HG03039 (cell line): ENCODE data around the gene POLR3GL.

ENCODE experiments used
- ATAC-seq: cut with Tn5 transposase; IDR thresholded peaks from one replicate; pipeline ENCODE4 v1.9.1; 2021; ENCODE audit warnings: mild to moderate bottlenecking, moderate library complexity; ENCODE audit not compliant: unreplicated experiment

The POLR3GL gene

GRCh38 chr1:145972580-145972979, 8.1 kb downstream of the POLR3GL start:
- ATAC-seq: no peak

DNA sequence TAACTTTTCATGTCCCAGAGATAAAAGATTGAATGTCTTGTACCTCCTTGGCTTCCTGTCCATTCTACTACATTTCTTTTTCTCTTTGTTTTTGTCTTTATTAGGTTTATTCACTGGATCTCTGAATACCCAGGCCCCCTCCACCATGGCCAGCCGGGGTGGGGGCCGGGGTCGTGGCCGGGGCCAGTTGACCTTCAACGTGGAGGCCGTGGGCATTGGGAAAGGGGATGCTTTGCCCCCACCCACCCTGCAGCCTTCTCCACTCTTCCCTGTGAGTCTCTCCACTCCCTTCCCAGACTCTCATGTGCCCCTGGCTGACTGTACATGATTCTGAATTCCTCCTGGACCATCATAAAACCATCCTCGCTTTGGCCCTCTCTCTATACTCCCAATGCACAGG, 10.2 kb downstream of the POLR3GL start:
- no peak for ATAC-seq

GRCh38 chr1:145975216-145975615, 10.7 kb downstream of the POLR3GL start:
- no peak for ATAC-seq

DNA sequence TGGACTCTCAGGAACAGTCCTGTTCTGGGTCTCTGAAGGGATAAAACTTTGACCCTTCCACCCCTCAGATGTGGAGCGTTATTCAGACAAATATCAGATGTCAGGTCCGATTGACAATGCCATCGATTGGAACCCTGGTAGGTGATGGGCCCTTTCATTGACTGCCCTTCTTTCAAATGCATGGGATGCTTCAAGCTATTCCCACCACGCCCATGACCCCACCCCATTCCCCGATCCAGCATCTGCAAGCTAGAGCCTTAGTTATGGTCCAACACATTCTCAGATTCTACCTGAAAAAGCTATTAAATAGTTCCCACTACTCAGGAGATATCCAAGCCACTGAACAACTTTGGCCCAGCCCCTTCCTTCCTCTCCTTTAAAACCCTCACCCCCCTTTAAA, 12.5 kb downstream of the POLR3GL start:
- no peak for ATAC-seq

- ATAC-seq: no peak
These were observed 13.3 kb downstream of the POLR3GL start for GRCh38 chr1:145977486-145978470.

DNA sequence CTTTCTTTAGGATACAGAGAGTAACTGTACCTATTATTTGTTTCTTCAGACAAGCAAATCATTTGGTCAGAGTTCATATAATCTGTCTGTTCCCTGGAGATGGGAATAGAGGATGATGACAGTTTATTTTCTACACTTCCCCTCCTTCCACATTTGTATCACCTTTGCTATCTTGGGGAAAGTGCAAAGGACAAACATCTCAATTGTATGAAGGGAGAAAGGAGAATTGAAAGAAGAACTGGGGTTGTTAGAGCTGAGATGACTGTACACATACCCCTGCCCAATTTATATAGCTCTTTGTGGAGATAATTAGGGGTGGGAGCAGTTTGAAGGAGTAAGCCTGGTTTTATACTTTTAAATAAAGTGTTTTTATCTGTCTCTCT, 14.0 kb downstream of the POLR3GL start:
- no peak for ATAC-seq

- ATAC-seq: peak; percentile 78
These were observed 14.6 kb downstream of the POLR3GL start for GRCh38 chr1:145978854-145979745.

DNA sequence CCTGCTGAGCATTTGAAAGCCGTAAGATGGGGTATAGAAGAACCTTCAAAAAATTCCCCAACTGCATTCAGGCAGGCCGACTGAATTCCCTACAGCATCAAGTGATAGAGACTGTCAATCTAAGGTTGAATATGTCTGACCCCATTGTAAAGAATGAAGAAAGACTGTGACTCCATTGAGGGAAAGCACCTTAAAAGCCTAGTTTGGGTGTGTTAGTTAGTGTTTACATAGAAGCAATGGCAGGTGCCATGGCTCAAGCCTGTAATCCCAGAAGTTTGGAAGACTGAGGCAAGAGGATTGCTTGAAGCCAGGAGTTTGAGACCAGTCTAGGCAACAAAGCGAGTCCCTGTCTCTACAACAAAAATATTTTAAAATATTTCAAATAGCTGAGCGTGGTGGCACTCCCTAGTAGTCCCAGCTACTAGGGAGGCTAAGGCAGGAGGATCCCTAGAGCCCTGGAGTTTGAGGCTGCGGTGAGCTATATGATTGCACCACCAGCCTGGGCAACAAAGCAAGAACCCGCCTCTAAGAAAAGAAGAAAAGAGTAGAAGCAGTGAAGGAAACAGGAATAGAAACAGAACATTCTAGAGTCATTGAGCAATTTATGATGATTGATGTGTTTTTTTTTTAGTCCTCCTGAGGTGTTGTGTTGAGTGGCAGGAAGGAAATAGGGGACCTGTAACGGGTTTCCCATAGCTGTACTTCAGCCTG, 15.4 kb downstream of the POLR3GL start:
- ATAC-seq: no peak

DNA sequence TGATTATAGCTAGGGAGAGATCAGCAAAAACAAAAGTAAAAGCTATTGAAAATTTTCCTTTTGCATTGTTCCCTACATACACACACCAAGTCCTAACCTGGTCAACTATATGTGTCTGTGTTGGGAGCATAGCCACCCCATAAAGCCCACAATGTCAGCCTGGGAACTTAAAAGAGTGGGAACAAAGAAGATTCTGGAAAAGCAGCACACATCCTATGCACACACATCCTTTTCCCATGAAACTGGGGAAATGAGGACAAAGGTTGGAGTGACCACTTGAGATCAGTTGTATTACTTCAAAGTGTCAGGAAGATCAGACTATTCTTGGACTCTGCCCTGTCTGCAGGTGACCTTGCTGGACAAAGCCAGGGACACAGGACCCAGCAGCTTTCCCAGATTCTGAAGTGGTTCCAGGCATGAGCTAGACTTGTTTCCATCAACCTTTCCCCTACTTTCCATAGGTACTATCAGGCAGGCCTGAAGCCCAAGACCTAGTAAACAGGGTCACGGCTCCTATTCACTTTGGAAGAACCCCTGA, 16.0 kb downstream of the POLR3GL start:
- no peak for ATAC-seq

- no peak for ATAC-seq
These were observed 17.7 kb downstream of the POLR3GL start for GRCh38 chr1:145982010-145982723.

GRCh38 chr1:145983206-145983675, 18.8 kb downstream of the POLR3GL start:
- ATAC-seq: no peak

GRCh38 chr1:145983960-145984830, 19.7 kb downstream of the POLR3GL start:
- no peak for ATAC-seq

- no peak for ATAC-seq
These were observed 20.6 kb downstream of the POLR3GL start for GRCh38 chr1:145985129-145985501.

GRCh38 chr1:145985502-145986439, 21.3 kb downstream of the POLR3GL start:
- ATAC-seq: no peak

DNA sequence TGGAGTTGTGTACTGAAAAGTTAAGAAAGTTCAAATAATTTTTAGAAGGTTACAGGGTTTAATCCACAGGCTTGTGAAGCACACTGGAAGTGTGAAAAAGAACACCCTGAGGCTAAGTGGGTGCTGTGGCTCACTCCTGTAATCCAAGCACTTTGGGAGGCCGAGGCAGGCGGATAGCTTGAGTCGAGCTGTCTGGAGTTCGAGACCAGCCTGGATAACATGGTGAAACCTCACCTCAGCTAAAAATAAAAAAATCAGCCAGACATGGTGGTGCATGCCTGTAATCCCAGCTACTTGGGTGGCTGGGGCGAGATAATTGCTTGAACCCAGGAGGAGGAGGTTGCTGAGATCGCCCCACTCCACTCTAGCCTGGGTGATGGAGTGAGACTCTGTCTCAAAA, 22.1 kb downstream of the POLR3GL start:
- no peak for ATAC-seq

DNA sequence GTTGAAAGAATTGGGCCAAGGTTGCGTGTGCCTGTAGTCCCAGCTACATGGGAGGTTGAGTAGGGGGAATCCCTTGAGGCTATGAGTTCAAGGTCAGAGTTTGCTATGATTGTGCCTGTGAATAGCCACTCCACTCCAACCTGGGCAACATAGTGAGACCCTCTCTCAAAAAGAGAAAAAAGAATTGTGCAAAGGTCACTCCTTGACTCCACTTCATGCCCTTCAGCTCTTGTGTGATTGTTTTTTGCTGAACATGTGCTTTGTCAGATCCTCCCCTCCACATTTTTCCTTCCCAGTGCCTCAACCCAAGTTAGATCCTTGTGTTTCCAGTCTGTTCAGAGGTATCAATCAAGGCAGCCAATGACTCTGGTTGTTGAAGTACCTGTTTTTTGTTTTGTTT, 23.4 kb downstream of the POLR3GL start:
- no peak for ATAC-seq

GRCh38 chr1:145988773-145989172, 24.3 kb downstream of the POLR3GL start:
- ATAC-seq: no peak

DNA sequence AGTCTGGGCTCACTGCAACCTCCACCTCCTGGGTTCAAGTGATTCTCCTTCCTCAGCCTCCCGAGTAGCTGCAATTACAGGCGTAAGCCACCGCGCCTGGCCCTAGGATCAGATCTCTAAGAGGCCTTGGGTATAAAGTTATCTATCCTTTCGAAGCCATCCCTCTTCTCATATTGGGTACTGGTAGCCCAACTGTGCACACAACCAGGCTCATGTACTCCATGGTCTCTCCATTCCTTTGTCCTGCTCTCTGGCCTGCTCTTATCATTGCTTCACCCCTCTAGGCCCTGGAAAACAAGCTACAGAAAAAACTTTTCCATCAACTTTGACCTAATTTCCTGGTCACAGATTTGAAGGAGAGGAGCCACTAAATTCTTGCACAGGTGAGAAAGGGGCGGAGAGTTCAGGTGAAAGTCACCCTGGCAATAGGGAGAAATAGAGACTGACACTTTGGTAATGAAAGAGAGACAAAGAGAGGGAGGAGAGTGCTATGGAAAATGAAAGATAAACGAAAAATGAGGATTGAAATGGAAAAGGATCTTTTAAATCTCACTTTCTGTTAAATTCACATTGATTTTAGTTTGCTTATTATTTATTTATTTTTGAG, 25.9 kb downstream of the POLR3GL start:
- ATAC-seq: no peak
